K562 (cell line): ENCODE measurements around the gene BTBD16.

Source experiments
- KAT2B ChIP-seq: IDR thresholded peaks from one replicate; pipeline ENCODE4 v1.6.1; 2012; ENCODE audit warnings: low read depth, mild to moderate bottlenecking, control low read depth, inconsistent platforms, low read length, moderate library complexity
- POLR2AphosphoS5 ChIP-seq: IDR thresholded peaks from 2 replicates; pipeline ENCODE4 v1.6.1; 2011; ENCODE audit warnings: mild to moderate bottlenecking, low read depth, low read length, moderate library complexity; ENCODE audit not compliant: control insufficient read depth, insufficient read depth
- TF ChIP-seq, protein P1 (sequence below): fragments of 450-650 bp; IDR thresholded peaks from 2 replicates; pipeline ENCODE4 v1.6.1; 2018; ENCODE audit not compliant: partially characterized antibody

GRCh38 chr10:122265896-122266295, 5.2 kb upstream of the BTBD16 start:
- TF ChIP-seq POLR2AphosphoS5 = no peak
- TF ChIP-seq, protein P1, sequence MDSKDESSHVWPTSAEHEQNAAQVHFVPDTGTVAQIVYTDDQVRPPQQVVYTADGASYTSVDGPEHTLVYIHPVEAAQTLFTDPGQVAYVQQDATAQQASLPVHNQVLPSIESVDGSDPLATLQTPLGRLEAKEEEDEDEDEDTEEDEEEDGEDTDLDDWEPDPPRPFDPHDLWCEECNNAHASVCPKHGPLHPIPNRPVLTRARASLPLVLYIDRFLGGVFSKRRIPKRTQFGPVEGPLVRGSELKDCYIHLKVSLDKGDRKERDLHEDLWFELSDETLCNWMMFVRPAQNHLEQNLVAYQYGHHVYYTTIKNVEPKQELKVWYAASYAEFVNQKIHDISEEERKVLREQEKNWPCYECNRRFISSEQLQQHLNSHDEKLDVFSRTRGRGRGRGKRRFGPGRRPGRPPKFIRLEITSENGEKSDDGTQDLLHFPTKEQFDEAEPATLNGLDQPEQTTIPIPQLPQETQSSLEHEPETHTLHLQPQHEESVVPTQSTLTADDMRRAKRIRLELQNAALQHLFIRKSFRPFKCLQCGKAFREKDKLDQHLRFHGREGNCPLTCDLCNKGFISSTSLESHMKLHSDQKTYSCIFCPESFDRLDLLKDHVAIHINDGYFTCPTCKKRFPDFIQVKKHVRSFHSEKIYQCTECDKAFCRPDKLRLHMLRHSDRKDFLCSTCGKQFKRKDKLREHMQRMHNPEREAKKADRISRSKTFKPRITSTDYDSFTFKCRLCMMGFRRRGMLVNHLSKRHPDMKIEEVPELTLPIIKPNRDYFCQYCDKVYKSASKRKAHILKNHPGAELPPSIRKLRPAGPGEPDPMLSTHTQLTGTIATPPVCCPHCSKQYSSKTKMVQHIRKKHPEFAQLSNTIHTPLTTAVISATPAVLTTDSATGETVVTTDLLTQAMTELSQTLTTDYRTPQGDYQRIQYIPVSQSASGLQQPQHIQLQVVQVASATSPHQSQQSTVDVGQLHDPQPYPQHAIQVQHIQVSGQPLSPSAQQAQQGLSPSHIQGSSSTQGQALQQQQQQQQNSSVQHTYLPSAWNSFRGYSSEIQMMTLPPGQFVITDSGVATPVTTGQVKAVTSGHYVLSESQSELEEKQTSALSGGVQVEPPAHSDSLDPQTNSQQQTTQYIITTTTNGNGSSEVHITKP = no peak
- no peak for TF ChIP-seq KAT2B
